ENCODE results near the gene CETP.

- TF ChIP-seq YY1 (IDR thresholded peaks at IDR 0.05; ENCODE audit: insufficient read depth, insufficient read length) (no peak), SUZ12 (IDR thresholded peaks at IDR 0.05; ENCODE audit: extremely low read depth, insufficient read depth, insufficient read length) (no peak)
These were observed 18.4 kb downstream of the CETP start for GRCh38 chr16:56980201-56980535.

Data from NT2/D1 (cell line).